H1 (cell line): Measurements from ENCODE around the gene ARL5C. TPM values are rescaled to one million over a fixed set of nuclear protein-coding genes. Genes with fewer than 3 reads are reported as not detected.

Experiments
- BACH1 ChIP-seq: IDR thresholded peaks from 2 replicates; pipeline ENCODE4 v1.6.1; 2012; ENCODE audit warnings: low read length, improper control_type of control experiment
- SP4 ChIP-seq: IDR thresholded peaks from 2 replicates; pipeline ENCODE4 v1.6.1; 2012; ENCODE audit warnings: low read length, inconsistent platforms
- polyA plus RNA-seq, 7 experiments: library from polyadenylated mRNA; depleted of rRNA in 3 of 7; stranded (reverse) in 5 of 7; unstranded in 2 of 7; fragments of >200 nt in 5 of 7; fragments of 200-250 nt in 2 of 7; gene quantifications; 1 replicate in 5 of 7; 2 replicates in 1 of 7; 4 replicates in 1 of 7; pipeline versions ENCODE4 v1.2.1 to v1.2.3, GENCODE V29; 2011 to 2013; ENCODE audit warnings: missing spikeins in 2 of 7, mixed read lengths in 2 of 7
- total RNA-seq: library from RNA; stranded (reverse); fragmentation: NEBNext Ultra II Directional; extraction: Animal tissue kit (Norgen Biotek cat#: 25700); gene quantifications from 2 replicates; pipeline ENCODE4 v1.2.1, GENCODE V29; 2021

Gene ARL5C
- total and polyA plus RNA-seq, 2 of the 8 experiments (the other 6 are each of a cell fraction or from before 2014, with no cell fraction given), result not detected

DNA sequence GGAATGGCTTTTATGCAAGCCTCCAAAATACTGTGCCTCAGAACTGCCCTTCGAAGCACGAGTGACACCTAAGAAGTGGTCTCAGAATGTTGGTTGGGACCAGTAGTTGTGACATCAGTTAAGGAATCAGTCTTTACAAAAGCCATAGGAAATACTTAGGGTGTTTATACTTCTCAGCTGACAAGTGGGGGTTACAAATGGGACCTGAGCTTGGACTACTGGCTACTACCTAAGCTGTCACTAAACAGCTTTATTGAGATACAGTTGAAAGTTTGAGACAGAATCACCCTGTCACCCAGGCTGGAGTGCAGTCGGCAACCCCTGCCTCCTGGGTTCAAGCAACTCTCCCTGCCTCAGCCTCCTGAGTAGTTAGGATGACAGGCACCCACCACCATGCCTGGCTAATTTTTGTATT lies 39.2 kb upstream of the ARL5C start (continued):
- no peak for TF ChIP-seq SP4
- TF ChIP-seq BACH1, result no peak
